Activated naive CD4-positive, alpha-beta T cell treated with Interleukin-2 at 50 U/mL for 16 hours (primary cell): ENCODE measurements around the gene CDKN2A.
A peak's percentile ranks its signal among the peaks of the same experiment; 100 is the strongest.
"Not testable (repeated sequence)": the region's sequence is repeated elsewhere in the genome, so short reads cannot be mapped to it uniquely, and the experiment has no call there.

ENCODE experiments used
- DNase-seq: peaks from one replicate; pipeline ENCODE4 v3.0.0-alpha.2; 2020

CDKN2A gene

GRCh38 chr9:21976334-21976875, 17.8 kb downstream of the CDKN2A start:
- DNase-seq: no peak

GRCh38 chr9:21974722-21975409, 19.3 kb downstream of the CDKN2A start:
- peak; percentile 56 for DNase-seq

GRCh38 chr9:21974343-21974721, 19.9 kb downstream of the CDKN2A start:
- DNase-seq: no peak

GRCh38 chr9:21972361-21972760, 21.8 kb downstream of the CDKN2A start:
- no peak for DNase-seq

- DNase-seq: no peak
Measured at GRCh38 chr9:21970800-21971640, 23.2 kb downstream of the CDKN2A start.

GRCh38 chr9:21969951-21970799, 24.0 kb downstream of the CDKN2A start:
- no peak for DNase-seq

GRCh38 chr9:21969011-21969940, 24.9 kb downstream of the CDKN2A start:
- no peak for DNase-seq

- no peak for DNase-seq
Measured at GRCh38 chr9:21968331-21969010, 25.7 kb downstream of the CDKN2A start.

- no peak for DNase-seq
Measured at GRCh38 chr9:21967702-21968101, 26.5 kb downstream of the CDKN2A start.

GRCh38 chr9:21967169-21967568, 27.0 kb downstream of the CDKN2A start:
- DNase-seq: no peak

- DNase-seq: no peak
Measured at GRCh38 chr9:21966140-21966851, 27.9 kb downstream of the CDKN2A start.

- peak; percentile 52 for DNase-seq
Measured at GRCh38 chr9:21965401-21965951, 28.7 kb downstream of the CDKN2A start.

GRCh38 chr9:21964925-21965385, 29.2 kb downstream of the CDKN2A start:
- DNase-seq: peak; percentile 79

- DNase-seq: no peak
Measured at GRCh38 chr9:21961569-21961968, 32.6 kb downstream of the CDKN2A start.

- DNase-seq: not testable (repeated sequence)
Measured at GRCh38 chr9:21959268-21959667, 34.9 kb downstream of the CDKN2A start.

GRCh38 chr9:21958833-21959232, 35.4 kb downstream of the CDKN2A start:
- no peak for DNase-seq

- DNase-seq: no peak
Measured at GRCh38 chr9:21945606-21946005, 48.6 kb downstream of the CDKN2A start.

GRCh38 chr9:21943464-21943863, 50.7 kb downstream of the CDKN2A start:
- DNase-seq: no peak

GRCh38 chr9:21941337-21941995, 52.7 kb downstream of the CDKN2A start:
- no peak for DNase-seq

- DNase-seq: no peak
Measured at GRCh38 chr9:21936161-21936560, 58.0 kb downstream of the CDKN2A start.
